HG03039 (cell line): Measurements from ENCODE around the gene CAPZA2.
"Not testable (repeated sequence)": the region's sequence is repeated elsewhere in the genome, so short reads cannot be mapped to it uniquely, and the experiment has no call there.

Experiments used
- ATAC-seq: cut with Tn5 transposase; IDR thresholded peaks from one replicate; pipeline ENCODE4 v1.9.1; 2021; ENCODE audit warnings: mild to moderate bottlenecking, moderate library complexity; ENCODE audit not compliant: unreplicated experiment

CAPZA2 gene

GRCh38 chr7:116953372-116953905 is 91.1 kb downstream of the CAPZA2 start, which contains the start of gene ST7:
ST7 (plus strand) TSS chr7:116953501; CDS start chr7:116953541, 40 bp downstream.
- ATAC-seq, result peak; percentile 41

GRCh38 chr7:116953906-116954838 is 91.8 kb downstream of the CAPZA2 start:
- peak; percentile 24 for ATAC-seq

GRCh38 chr7:116955340-116955739 is 93.0 kb downstream of the CAPZA2 start:
- ATAC-seq, result no peak

- ATAC-seq, result peak; percentile 72
These were observed 93.6 kb downstream of the CAPZA2 start for GRCh38 chr7:116955801-116956476.

GRCh38 chr7:116956477-116956804 is 94.1 kb downstream of the CAPZA2 start:
- ATAC-seq, result no peak

- no peak for ATAC-seq
These were observed 95.5 kb downstream of the CAPZA2 start for GRCh38 chr7:116957874-116958273.

GRCh38 chr7:116961966-116962673 is 99.7 kb downstream of the CAPZA2 start:
- ATAC-seq, result not testable (repeated sequence)

GRCh38 chr7:116963234-116963633 is 100.8 kb downstream of the CAPZA2 start:
- ATAC-seq, result no peak

GRCh38 chr7:116966601-116967000 is 104.2 kb downstream of the CAPZA2 start:
- ATAC-seq, result no peak

GRCh38 chr7:116967254-116967922 is 105.0 kb downstream of the CAPZA2 start:
- no peak for ATAC-seq

- no peak for ATAC-seq
These were observed 105.6 kb downstream of the CAPZA2 start for GRCh38 chr7:116967983-116968382.

- no peak for ATAC-seq
These were observed 106.2 kb downstream of the CAPZA2 start for GRCh38 chr7:116968631-116969030.

GRCh38 chr7:116969371-116969902 is 107.0 kb downstream of the CAPZA2 start:
- no peak for ATAC-seq

- peak; percentile 61 for ATAC-seq
These were observed 108.0 kb downstream of the CAPZA2 start for GRCh38 chr7:116970238-116970910.

GRCh38 chr7:116971153-116971552 is 108.8 kb downstream of the CAPZA2 start:
- ATAC-seq, result not testable (repeated sequence)
